Measurements from ENCODE around the gene LIN54.
"Not testable (repeated sequence)": the region's sequence is repeated elsewhere in the genome, so short reads cannot be mapped to it uniquely, and the experiment has no call there.

LIN54 gene

DNA sequence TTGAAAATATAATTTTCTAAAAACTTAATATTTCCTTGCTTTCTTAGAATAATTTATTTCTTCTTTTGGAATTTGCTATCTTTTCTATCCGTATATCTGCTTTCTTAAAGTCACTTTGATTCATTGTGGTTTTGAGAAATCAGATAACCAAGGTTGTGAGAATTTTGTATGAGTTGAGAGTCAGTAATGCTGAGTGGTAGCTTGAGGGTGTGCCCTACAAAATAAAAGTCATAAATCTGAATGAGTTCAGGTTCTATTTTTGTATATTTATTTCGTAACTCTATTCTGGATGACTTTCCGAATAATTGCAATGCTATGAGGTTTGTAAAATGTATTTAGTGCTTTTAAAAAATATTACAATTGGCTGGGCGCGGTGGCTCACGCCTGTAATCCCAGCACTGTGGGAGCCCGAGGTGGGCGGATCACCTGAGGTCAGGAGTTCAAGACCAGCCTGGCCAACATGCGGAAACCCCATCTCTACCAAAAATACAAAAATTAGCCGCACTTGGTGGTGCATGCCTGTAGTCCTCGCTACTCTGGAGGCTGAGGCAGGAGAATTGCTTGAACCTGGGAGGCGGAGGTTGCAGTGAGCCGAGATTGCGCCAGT is 33.3 kb upstream of the LIN54 start:
- Histone ChIP-seq H3K4me2 (no peak overlapping the region), H3K4me3 (IDR thresholded peaks at IDR 0.05; ENCODE audit: insufficient read depth, low read depth, low read length) (no peak overlapping the region), H3K79me2 (ENCODE audit: insufficient read depth, low read depth) (peaks cover 32% of the 10 kb centered on the region; the same call in 1 of the 2 replicates), H3K9ac (no peak overlapping the region), H3K36me3 (ENCODE audit: insufficient read depth) (no peaks in the 10 kb centered on the region), H4K20me1 (ENCODE audit: insufficient read depth) (no peaks in the 10 kb centered on the region), H3K27me3 (ENCODE audit: insufficient read depth, low read depth) (no peaks in the 10 kb centered on the region), H2AFZ (ENCODE audit: low read depth) (no peak overlapping the region), H3K4me1 (ENCODE audit: low read depth, poor library complexity, severe bottlenecking) (peaks cover 4% of the 10 kb centered on the region), H3K27ac (no peak overlapping the region)
- TF ChIP-seq, protein P1, sequence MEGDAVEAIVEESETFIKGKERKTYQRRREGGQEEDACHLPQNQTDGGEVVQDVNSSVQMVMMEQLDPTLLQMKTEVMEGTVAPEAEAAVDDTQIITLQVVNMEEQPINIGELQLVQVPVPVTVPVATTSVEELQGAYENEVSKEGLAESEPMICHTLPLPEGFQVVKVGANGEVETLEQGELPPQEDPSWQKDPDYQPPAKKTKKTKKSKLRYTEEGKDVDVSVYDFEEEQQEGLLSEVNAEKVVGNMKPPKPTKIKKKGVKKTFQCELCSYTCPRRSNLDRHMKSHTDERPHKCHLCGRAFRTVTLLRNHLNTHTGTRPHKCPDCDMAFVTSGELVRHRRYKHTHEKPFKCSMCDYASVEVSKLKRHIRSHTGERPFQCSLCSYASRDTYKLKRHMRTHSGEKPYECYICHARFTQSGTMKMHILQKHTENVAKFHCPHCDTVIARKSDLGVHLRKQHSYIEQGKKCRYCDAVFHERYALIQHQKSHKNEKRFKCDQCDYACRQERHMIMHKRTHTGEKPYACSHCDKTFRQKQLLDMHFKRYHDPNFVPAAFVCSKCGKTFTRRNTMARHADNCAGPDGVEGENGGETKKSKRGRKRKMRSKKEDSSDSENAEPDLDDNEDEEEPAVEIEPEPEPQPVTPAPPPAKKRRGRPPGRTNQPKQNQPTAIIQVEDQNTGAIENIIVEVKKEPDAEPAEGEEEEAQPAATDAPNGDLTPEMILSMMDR (conservative IDR thresholded peaks at IDR 0.05; ENCODE audit: low read depth, low read length): no peak

DNA sequence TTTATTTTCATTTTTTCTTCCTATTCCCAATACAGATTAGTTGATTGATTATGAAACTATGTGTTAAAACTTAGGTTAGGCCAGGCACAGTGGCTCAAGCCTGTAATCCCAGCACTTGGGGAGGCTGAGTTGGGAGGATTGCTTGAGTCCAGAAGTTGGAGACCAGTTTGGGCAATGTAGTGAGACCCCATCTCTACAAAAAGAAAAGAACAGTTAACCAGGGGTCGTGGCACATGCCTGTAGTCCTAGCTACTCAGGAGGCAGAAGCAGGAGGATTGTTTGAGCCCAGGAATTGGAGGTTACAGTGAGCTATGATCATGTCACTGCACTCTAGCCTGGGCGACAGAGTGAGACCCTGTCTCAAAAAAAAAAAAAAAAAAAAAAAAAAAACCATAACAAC is 32.5 kb upstream of the LIN54 start:
- not testable (repeated sequence) for H3K27ac ChIP-seq; H3K4me1 ChIP-seq (ENCODE audit: low read depth, poor library complexity, severe bottlenecking); H3K27me3 ChIP-seq (ENCODE audit: insufficient read depth, low read depth); H3K9ac ChIP-seq; H3K36me3 ChIP-seq (ENCODE audit: insufficient read depth); H4K20me1 ChIP-seq (ENCODE audit: insufficient read depth); H3K4me3 ChIP-seq (IDR thresholded peaks at IDR 0.05; ENCODE audit: insufficient read depth, low read depth, low read length); H2AFZ ChIP-seq (ENCODE audit: low read depth); H3K4me2 ChIP-seq
- H3K79me2 ChIP-seq (ENCODE audit: insufficient read depth, low read depth): peaks cover 40% of the 10 kb centered on the region; the same call in 1 of the 2 replicates

DNA sequence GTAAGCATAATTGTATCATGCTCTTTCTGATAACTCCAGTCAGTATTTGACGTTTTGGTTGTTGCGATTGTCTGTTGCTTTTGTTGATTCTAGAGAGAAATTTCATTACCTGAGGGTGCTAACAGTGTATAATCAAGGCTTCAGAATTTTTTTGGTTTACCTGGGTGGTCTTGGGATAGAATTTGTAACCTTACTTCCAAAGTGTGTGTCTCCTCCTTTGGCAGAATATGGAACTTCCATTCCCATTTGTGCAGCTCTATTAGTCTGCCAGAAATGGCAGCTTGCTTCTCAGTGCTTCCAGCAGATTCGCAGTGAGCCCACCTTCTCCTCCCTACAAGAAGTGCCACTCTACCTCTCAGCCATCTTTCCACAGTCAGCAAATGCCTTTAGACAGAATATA is 29.6 kb upstream of the LIN54 start:
- TF ChIP-seq, protein P1 (conservative IDR thresholded peaks at IDR 0.05; ENCODE audit: low read depth, low read length): no peak; the same call in 1 of the 2 replicates
- Histone ChIP-seq H3K27me3 (ENCODE audit: insufficient read depth, low read depth) (no peaks in the 10 kb centered on the region), H3K4me3 (IDR thresholded peaks at IDR 0.05; ENCODE audit: insufficient read depth, low read depth, low read length) (no peak overlapping the region), H3K4me2 (no peak overlapping the region), H2AFZ (ENCODE audit: low read depth) (no peak overlapping the region), H3K9ac (no peak overlapping the region), H4K20me1 (ENCODE audit: insufficient read depth) (no peaks in the 10 kb centered on the region), H3K36me3 (ENCODE audit: insufficient read depth) (no peaks in the 10 kb centered on the region), H3K79me2 (ENCODE audit: insufficient read depth, low read depth) (peaks cover 67% of the 10 kb centered on the region), H3K4me1 (ENCODE audit: low read depth, poor library complexity, severe bottlenecking) (peaks cover 21% of the 10 kb centered on the region), H3K27ac (no peak overlapping the region)

DNA sequence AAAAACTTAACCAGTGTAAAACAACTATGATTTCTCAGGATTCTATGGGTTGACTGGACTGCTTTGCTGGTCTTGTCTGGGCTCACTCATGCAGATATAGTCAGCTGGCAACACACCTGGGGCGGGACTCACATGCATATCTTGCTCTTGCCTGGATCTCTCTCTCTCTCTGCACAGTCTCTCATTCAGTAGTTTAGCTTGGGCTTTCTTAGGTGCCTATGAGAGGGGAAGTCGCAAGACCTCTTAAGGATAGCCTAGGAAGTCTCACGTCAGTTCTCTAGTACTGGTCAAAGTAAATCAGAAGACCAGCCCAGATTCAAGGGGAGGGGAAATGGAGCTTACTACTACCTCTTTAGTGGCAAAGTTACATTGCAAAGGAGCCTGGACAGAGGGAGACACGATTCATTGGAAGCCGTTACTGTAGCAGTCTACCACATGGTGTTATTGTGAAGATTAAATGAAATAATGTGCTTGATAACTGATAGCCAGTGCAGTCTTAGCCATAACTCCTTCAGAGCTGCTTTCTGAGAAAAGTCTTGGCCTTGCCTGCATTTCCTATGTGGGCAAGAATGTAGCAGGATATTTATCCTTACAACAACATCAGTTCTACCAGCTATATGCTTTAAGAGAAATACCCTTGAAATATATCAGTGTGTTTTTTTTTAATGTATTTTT is 26.5 kb upstream of the LIN54 start:
- H3K27ac ChIP-seq: no peak overlapping the region
- H3K27me3 ChIP-seq (ENCODE audit: insufficient read depth, low read depth): no peaks in the 10 kb centered on the region
- TF ChIP-seq, protein P1 (conservative IDR thresholded peaks at IDR 0.05; ENCODE audit: low read depth, low read length): no peak
- no peak overlapping the region for H3K9ac ChIP-seq
- H3K4me1 ChIP-seq (ENCODE audit: low read depth, poor library complexity, severe bottlenecking): peaks cover 17% of the 10 kb centered on the region
- no peaks in the 10 kb centered on the region for H3K36me3 ChIP-seq (ENCODE audit: insufficient read depth)
- no peak overlapping the region for H3K4me3 ChIP-seq (IDR thresholded peaks at IDR 0.05; ENCODE audit: insufficient read depth, low read depth, low read length)
- no peak overlapping the region for H2AFZ ChIP-seq (ENCODE audit: low read depth)
- no peaks in the 10 kb centered on the region for H4K20me1 ChIP-seq (ENCODE audit: insufficient read depth)
- peaks cover 53% of the 10 kb centered on the region for H3K79me2 ChIP-seq (ENCODE audit: insufficient read depth, low read depth)
- peak overlapping the region; percentile 55; the same call in 1 of the 2 replicates for H3K4me2 ChIP-seq
